Liver (tissue), 9 donors: ENCODE data around the gene EIF1AD. TPM values are rescaled to one million over a fixed set of nuclear protein-coding genes. Genes with fewer than 3 reads are reported as not detected.

Experiments
- DNase-seq: peaks from one replicate; pipeline ENCODE4 v3.0.0-alpha.2; 2017; ENCODE audit warnings: low spot score
- H3K27ac ChIP-seq, 2 donors: one replicate each; pipeline ENCODE4 v1.7.0; 2013; ENCODE audit warnings: inconsistent platforms in 2 of 2, low read length in 2 of 2, control low read depth in 1 of 2, low read depth in 1 of 2, mild to moderate bottlenecking in 1 of 2
- H3K27me3 ChIP-seq, 4 donors: one replicate each; pipeline versions ENCODE4 v1.6.1 to v1.7.0; 2013; ENCODE audit warnings: low read length in 3 of 4, inconsistent platforms in 1 of 4, mild to moderate bottlenecking in 1 of 4, moderate library complexity in 1 of 4; ENCODE audit not compliant: control insufficient read depth in 4 of 4, insufficient read depth in 4 of 4
- H3K36me3 ChIP-seq, 4 donors: one replicate each; pipeline versions ENCODE4 v1.6.1 to v1.7.0; 2013; ENCODE audit warnings: low read length in 3 of 4, mild to moderate bottlenecking in 3 of 4, low read depth in 1 of 4, moderate library complexity in 1 of 4; ENCODE audit not compliant: control insufficient read depth in 4 of 4, insufficient read depth in 3 of 4
- H3K4me1 ChIP-seq, 4 donors: one replicate each; pipeline versions ENCODE4 v1.6.1 to v1.7.0; 2013; ENCODE audit warnings: low read length in 3 of 4, mild to moderate bottlenecking in 3 of 4, moderate library complexity in 1 of 4; ENCODE audit not compliant: control insufficient read depth in 4 of 4, insufficient read depth in 4 of 4
- H3K4me3 ChIP-seq, 3 donors: one replicate each; pipeline versions ENCODE4 v1.6.1 to v1.7.0; 2013; ENCODE audit warnings: low read length in 3 of 3, control low read depth in 1 of 3, low read depth in 1 of 3, mild to moderate bottlenecking in 1 of 3
- H3K9ac ChIP-seq, 2 donors: one replicate each; pipeline ENCODE4 v1.7.0; 2013; ENCODE audit warnings: low read length in 2 of 2, mild to moderate bottlenecking in 2 of 2, moderate library complexity in 2 of 2, control low read depth in 1 of 2, low read depth in 1 of 2
- H3K9me3 ChIP-seq, 4 donors: one replicate each; pipeline versions ENCODE4 v1.6.1 to v1.7.0; 2013; ENCODE audit warnings: low read length in 3 of 4; ENCODE audit not compliant: control insufficient read depth in 4 of 4
- EGR1 ChIP-seq, 2 donors: IDR thresholded peaks; 2 replicates each; pipeline ENCODE4 v1.6.1; 2016 to 2018; ENCODE audit warnings: antibody characterized with exemption in 2 of 2, low read depth in 2 of 2
- FOXA1 ChIP-seq: IDR thresholded peaks from 2 replicates; pipeline ENCODE4 v1.6.1; 2016; ENCODE audit warnings: antibody characterized with exemption
- FOXA2 ChIP-seq: IDR thresholded peaks from 2 replicates; pipeline ENCODE4 v1.6.1; 2016; ENCODE audit warnings: antibody characterized with exemption
- GABPA ChIP-seq, 2 donors: IDR thresholded peaks in 1 of 2; conservative IDR thresholded peaks in 1 of 2; 2 replicates each; pipeline ENCODE4 v1.6.1; 2016; ENCODE audit warnings: antibody characterized with exemption in 2 of 2, mild to moderate bottlenecking in 1 of 2, moderate library complexity in 1 of 2
- HNF4A ChIP-seq, 2 donors: conservative IDR thresholded peaks; 2 replicates each; pipeline ENCODE4 v1.6.1; 2016; ENCODE audit warnings: antibody characterized with exemption in 2 of 2, mild to moderate bottlenecking in 2 of 2
- HNF4G ChIP-seq: IDR thresholded peaks from 2 replicates; pipeline ENCODE4 v1.6.1; 2016; ENCODE audit warnings: antibody characterized with exemption
- JUND ChIP-seq, 2 donors: IDR thresholded peaks; 2 replicates each; pipeline ENCODE4 v1.6.1; 2016; ENCODE audit warnings: antibody characterized with exemption in 2 of 2
- NR2F2 ChIP-seq: IDR thresholded peaks from 2 replicates; pipeline ENCODE4 v1.6.1; 2016; ENCODE audit warnings: antibody characterized with exemption
- RAD21 ChIP-seq, 2 donors: IDR thresholded peaks; 2 replicates each; pipeline ENCODE4 v1.6.1; 2016; ENCODE audit warnings: antibody characterized with exemption in 2 of 2, mild to moderate bottlenecking in 2 of 2
- RXRA ChIP-seq, 2 donors: IDR thresholded peaks; 2 replicates each; pipeline ENCODE4 v1.6.1; 2017 to 2018; ENCODE audit warnings: antibody characterized with exemption in 2 of 2, mild to moderate bottlenecking in 1 of 2
- SP1 ChIP-seq: IDR thresholded peaks from 2 replicates; pipeline ENCODE4 v1.6.1; 2018; ENCODE audit warnings: antibody characterized with exemption, mild to moderate bottlenecking
- TAF1 ChIP-seq: conservative IDR thresholded peaks from 2 replicates; pipeline ENCODE4 v1.6.1; 2016; ENCODE audit warnings: antibody characterized with exemption, mild to moderate bottlenecking
- YY1 ChIP-seq: IDR thresholded peaks from 2 replicates; pipeline ENCODE4 v1.6.1; 2016; ENCODE audit warnings: antibody characterized with exemption, mild to moderate bottlenecking
- WGBS: extraction: QIAGEN DNeasy Blood & Tissue Kit; methylation state at CpG from one replicate; pipeline ENCODE4 v1.1.7; 2013; 5-methylcytosine and 5-hydroxymethylcytosine counted together
- polyA plus RNA-seq, 2 donors: library from polyadenylated mRNA; stranded (reverse) in 1 of 2; unstranded in 1 of 2; fragments of 200-250 nt in 1 of 2; fragments of >200 nt in 1 of 2; fragmentation: Nextera tagmentation in 1 of 2; extraction: Ambion mirVana in 1 of 2; gene quantifications; one replicate each; pipeline versions ENCODE4 v1.2.1 to v1.2.3, GENCODE V29; 2013 to 2015
- total RNA-seq, 2 donors: library from RNA; depleted of rRNA; stranded (reverse); fragments of >200 nt; gene quantifications; one replicate each; pipeline ENCODE4 v1.2.3, GENCODE V29; 2014
- TF ChIP-seq, protein P1 (sequence below): IDR thresholded peaks from 2 replicates; pipeline ENCODE4 v1.6.1; 2016; ENCODE audit warnings: antibody characterized with exemption, mild to moderate bottlenecking
- TF ChIP-seq, protein P2 (sequence below): IDR thresholded peaks from 2 replicates; pipeline ENCODE4 v1.6.1; 2016; ENCODE audit warnings: antibody characterized with exemption
- TF ChIP-seq, protein P3 (sequence below): IDR thresholded peaks from 2 replicates; pipeline ENCODE4 v1.6.1; 2016; ENCODE audit warnings: antibody characterized with exemption
- TF ChIP-seq, protein P4 (sequence below): fragments of 150-350 bp; IDR thresholded peaks from 2 replicates; pipeline ENCODE4 v1.5.1; 2017; ENCODE audit warnings: improper control_type of control experiment, low read depth, low read length; ENCODE audit not compliant: missing input control
- TF ChIP-seq, protein P5 (sequence below): IDR thresholded peaks from 2 replicates; pipeline ENCODE4 v1.6.1; 2016; ENCODE audit warnings: antibody characterized with exemption
- donor health status: healthy.
- donor health status: healthy.
- donor health status: healthy.
- donor health status: healthy.
- donor health status: healthy.

The EIF1AD gene
- total and polyA plus RNA-seq, 4 donors, result 6.3 to 18.2 (median 14.2) TPM

DNA sequence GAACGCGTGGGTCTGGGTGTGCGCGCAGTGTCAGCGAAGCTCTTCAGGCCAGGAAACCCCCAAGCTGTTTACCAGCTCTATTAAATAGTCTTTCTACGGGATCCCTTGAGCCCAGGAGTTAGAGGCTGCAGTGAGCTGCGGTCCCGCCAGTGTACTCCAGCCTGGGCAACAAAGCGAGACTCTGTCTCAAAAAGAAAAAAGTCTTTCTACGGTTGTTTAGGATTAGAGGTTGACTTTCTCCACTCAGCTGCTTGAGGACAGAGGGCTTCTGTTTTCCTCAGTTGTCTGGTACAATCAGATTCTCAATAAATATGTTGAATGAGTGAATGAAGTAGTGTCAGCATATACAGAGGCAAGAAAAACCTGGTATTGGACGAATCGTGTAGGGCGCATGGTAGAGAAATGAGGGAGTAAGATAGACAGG, 39.8 kb downstream of the EIF1AD start (continued):
- TF ChIP-seq, protein P1, sequence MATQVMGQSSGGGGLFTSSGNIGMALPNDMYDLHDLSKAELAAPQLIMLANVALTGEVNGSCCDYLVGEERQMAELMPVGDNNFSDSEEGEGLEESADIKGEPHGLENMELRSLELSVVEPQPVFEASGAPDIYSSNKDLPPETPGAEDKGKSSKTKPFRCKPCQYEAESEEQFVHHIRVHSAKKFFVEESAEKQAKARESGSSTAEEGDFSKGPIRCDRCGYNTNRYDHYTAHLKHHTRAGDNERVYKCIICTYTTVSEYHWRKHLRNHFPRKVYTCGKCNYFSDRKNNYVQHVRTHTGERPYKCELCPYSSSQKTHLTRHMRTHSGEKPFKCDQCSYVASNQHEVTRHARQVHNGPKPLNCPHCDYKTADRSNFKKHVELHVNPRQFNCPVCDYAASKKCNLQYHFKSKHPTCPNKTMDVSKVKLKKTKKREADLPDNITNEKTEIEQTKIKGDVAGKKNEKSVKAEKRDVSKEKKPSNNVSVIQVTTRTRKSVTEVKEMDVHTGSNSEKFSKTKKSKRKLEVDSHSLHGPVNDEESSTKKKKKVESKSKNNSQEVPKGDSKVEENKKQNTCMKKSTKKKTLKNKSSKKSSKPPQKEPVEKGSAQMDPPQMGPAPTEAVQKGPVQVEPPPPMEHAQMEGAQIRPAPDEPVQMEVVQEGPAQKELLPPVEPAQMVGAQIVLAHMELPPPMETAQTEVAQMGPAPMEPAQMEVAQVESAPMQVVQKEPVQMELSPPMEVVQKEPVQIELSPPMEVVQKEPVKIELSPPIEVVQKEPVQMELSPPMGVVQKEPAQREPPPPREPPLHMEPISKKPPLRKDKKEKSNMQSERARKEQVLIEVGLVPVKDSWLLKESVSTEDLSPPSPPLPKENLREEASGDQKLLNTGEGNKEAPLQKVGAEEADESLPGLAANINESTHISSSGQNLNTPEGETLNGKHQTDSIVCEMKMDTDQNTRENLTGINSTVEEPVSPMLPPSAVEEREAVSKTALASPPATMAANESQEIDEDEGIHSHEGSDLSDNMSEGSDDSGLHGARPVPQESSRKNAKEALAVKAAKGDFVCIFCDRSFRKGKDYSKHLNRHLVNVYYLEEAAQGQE, result no peak
- TF ChIP-seq, protein P2, sequence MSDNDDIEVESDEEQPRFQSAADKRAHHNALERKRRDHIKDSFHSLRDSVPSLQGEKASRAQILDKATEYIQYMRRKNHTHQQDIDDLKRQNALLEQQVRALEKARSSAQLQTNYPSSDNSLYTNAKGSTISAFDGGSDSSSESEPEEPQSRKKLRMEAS, result no peak
- TF ChIP-seq GABPA (IDR thresholded peaks at IDR 0.05 in 1 of 2, conservative IDR thresholded peaks at IDR 0.05 in 1 of 2), result no peak

DNA sequence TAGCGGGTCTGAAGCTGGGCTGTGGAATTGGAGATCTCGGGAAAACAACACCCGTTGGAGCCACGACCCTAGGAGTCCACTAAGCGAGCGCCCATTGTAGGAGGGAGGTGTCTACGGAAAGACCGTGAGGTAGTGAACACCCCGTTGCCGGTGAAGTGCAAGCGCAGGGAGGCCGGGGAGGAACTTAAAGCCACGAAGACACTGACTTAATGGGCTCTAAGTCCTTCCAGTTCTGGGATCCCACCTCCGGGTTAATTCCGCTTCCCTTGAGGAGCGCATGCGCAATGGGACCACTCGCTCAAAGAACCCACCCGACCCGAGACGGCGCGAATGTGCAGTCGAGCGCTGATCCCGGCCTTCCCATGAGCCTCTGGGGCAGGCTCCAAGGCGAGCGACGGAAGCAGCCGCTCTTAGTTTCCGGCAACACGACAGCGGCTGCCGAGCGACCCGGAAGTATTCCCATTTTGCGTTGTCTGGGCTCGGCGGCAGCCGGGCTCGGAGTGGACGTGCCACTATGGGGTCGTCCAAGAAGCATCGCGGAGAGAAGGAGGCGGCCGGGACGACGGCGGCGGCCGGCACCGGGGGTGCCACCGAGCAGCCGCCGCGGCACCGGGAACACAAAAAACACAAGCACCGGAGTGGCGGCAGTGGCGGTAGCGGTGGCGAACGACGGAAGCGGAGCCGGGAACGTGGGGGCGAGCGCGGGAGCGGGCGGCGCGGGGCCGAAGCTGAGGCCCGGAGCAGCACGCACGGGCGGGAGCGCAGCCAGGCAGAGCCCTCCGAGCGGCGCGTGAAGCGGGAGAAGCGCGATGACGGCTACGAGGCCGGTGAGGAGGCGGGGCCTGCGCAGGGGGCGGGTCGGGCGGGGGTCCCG, 40.5 kb downstream of the EIF1AD start, which contains the start of gene SART1:
SART1 (plus strand) TSS at position 468 of the 874 bp plus-strand sequence; CDS start at position 515, 47 bp downstream.
- TF ChIP-seq YY1 (peak; percentile 96), EGR1 (IDR thresholded peaks at IDR 0.05; ENCODE audit: low read depth in 2 of 2) (peak in 1 of 2 donors; percentile 73), RAD21 (IDR thresholded peaks at IDR 0.05) (peak in 1 of 2 donors; percentile 70), GABPA (IDR thresholded peaks at IDR 0.05 in 1 of 2, conservative IDR thresholded peaks at IDR 0.05 in 1 of 2) (peak; percentile 87 to 100), RXRA (IDR thresholded peaks at IDR 0.05) (peak; percentile 86 to 89), FOXA1 (peak; percentile 22), FOXA2 (no peak), HNF4A (conservative IDR thresholded peaks at IDR 0.05) (peak in 1 of 2 donors; percentile 21), JUND (IDR thresholded peaks at IDR 0.05) (no peak), TAF1 (peak; percentile 92), HNF4G (no peak), NR2F2 (peak; percentile 38), SP1 (peak; percentile 63)
- TF ChIP-seq, protein P3, sequence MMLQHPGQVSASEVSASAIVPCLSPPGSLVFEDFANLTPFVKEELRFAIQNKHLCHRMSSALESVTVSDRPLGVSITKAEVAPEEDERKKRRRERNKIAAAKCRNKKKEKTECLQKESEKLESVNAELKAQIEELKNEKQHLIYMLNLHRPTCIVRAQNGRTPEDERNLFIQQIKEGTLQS, result no peak
- TF ChIP-seq, protein P1, result peak; percentile 39
- TF ChIP-seq, protein P4, sequence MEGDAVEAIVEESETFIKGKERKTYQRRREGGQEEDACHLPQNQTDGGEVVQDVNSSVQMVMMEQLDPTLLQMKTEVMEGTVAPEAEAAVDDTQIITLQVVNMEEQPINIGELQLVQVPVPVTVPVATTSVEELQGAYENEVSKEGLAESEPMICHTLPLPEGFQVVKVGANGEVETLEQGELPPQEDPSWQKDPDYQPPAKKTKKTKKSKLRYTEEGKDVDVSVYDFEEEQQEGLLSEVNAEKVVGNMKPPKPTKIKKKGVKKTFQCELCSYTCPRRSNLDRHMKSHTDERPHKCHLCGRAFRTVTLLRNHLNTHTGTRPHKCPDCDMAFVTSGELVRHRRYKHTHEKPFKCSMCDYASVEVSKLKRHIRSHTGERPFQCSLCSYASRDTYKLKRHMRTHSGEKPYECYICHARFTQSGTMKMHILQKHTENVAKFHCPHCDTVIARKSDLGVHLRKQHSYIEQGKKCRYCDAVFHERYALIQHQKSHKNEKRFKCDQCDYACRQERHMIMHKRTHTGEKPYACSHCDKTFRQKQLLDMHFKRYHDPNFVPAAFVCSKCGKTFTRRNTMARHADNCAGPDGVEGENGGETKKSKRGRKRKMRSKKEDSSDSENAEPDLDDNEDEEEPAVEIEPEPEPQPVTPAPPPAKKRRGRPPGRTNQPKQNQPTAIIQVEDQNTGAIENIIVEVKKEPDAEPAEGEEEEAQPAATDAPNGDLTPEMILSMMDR, result no peak
- TF ChIP-seq, protein P2, result no peak
- TF ChIP-seq, protein P5, sequence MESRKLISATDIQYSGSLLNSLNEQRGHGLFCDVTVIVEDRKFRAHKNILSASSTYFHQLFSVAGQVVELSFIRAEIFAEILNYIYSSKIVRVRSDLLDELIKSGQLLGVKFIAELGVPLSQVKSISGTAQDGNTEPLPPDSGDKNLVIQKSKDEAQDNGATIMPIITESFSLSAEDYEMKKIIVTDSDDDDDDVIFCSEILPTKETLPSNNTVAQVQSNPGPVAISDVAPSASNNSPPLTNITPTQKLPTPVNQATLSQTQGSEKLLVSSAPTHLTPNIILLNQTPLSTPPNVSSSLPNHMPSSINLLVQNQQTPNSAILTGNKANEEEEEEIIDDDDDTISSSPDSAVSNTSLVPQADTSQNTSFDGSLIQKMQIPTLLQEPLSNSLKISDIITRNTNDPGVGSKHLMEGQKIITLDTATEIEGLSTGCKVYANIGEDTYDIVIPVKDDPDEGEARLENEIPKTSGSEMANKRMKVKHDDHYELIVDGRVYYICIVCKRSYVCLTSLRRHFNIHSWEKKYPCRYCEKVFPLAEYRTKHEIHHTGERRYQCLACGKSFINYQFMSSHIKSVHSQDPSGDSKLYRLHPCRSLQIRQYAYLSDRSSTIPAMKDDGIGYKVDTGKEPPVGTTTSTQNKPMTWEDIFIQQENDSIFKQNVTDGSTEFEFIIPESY, result no peak
- peak; percentile 93 for DNase-seq

More for the DNA sequence above, 40.5 kb downstream of the EIF1AD start, which contains the start of gene SART1:
- H3K36me3 ChIP-seq, result peaks cover 12 to 23% (median 13%) of the 10 kb centered on the region in 4 donors
- peaks cover 5 to 21% (median 18%) of the 10 kb centered on the region in 4 donors for H3K4me1 ChIP-seq
- peak within 1 kb of the TSS; percentile 81 to 97 (median 87) for H3K4me3 ChIP-seq
- H3K27ac ChIP-seq, result peak within 1 kb of the TSS; percentile 49 to 88
- H3K27me3 ChIP-seq, result no peaks in the 10 kb centered on the region
- H3K9me3 ChIP-seq, result no peaks in the 10 kb centered on the region
- WGBS, result under 1% methylated on average over 97 of the region's 97 CpGs
- peak within 1 kb of the TSS; percentile 83 to 98 for H3K9ac ChIP-seq
